ENCODE data around the gene HORMAD2. TPM values are rescaled to one million over a fixed set of nuclear protein-coding genes. Genes with fewer than 3 reads are reported as not detected.
"Not testable (repeated sequence)": the region's sequence is repeated elsewhere in the genome, so short reads cannot be mapped to it uniquely, and the experiment has no call there.

Gene HORMAD2
- total RNA-seq, 1 donor from 2014 or later, result not detected

DNA sequence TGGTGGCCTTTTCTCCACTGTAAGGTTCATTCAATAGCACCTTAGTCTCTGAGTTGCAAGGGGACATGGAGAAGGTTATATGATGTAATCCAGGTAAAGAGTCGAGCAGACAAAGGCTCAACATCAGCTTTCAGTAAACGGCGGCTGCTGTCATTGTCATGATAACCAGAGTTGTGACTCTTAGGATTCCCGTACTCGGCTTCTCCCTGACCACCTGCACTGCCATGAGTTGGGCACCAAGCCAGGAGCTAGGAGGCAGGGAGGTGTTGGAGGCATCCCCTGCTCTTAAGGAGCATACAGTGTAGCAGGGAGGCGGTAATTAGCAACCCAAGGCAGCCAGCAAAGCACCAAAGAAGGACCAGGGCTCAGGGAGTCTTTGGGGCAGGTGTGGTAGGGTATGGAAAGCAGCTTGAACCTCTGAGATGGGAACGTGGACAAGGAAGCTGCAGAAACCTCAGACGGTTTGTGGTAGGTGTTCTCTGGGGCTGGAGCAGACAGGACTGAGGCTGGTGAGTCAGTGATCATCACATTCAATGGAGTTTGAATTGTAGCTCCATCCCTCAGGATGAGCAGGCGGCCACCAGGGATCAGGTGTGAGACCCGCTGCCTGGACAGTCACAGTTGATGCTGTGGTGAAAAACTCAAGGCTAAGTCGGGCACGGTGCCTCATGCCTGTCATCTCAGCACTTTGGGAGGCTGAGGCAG is 134.6 kb downstream of the HORMAD2 start:
- Mint-ChIP-seq H3K27me3 (ENCODE audit: low read depth) (no peaks in the 10 kb centered on the region), H3K27ac (peak overlapping the region; percentile 51), H3K4me1 (peaks cover 45% of the 10 kb centered on the region), H3K36me3 (no peaks in the 10 kb centered on the region), H3K4me3 (no peak overlapping the region), H3K9me3 (no peaks in the 10 kb centered on the region)
- DNase-seq (ENCODE audit: low spot score in 2 of 2, unreplicated experiment in 2 of 2), result no peak
- TF ChIP-seq, protein P1, sequence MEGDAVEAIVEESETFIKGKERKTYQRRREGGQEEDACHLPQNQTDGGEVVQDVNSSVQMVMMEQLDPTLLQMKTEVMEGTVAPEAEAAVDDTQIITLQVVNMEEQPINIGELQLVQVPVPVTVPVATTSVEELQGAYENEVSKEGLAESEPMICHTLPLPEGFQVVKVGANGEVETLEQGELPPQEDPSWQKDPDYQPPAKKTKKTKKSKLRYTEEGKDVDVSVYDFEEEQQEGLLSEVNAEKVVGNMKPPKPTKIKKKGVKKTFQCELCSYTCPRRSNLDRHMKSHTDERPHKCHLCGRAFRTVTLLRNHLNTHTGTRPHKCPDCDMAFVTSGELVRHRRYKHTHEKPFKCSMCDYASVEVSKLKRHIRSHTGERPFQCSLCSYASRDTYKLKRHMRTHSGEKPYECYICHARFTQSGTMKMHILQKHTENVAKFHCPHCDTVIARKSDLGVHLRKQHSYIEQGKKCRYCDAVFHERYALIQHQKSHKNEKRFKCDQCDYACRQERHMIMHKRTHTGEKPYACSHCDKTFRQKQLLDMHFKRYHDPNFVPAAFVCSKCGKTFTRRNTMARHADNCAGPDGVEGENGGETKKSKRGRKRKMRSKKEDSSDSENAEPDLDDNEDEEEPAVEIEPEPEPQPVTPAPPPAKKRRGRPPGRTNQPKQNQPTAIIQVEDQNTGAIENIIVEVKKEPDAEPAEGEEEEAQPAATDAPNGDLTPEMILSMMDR (IDR thresholded peaks at IDR 0.05; ENCODE audit: unreplicated experiment), result no peak

DNA sequence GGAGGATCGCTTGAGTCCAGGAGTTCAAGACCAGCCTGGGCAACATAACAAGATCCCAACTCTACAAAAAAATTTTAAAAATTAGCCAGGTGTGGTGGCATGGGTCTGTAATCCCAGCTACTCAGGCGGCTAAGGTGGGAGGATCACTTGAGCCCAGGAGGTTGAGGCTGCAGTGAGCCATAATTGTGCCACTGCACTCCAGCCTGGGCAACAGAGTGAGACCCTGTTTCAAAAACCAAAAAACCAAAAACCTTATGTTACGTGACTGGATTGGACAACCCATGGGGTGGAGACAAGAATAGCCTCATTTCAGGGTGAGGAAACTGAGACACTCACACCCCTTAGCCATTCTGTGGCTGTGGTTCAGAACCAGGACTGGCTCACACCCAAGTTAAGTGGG is 136.0 kb downstream of the HORMAD2 start:
- not testable (repeated sequence) for H3K27ac Mint-ChIP-seq; DNase-seq (ENCODE audit: low spot score in 2 of 2, unreplicated experiment in 2 of 2); H3K4me3 Mint-ChIP-seq; H3K27me3 Mint-ChIP-seq (ENCODE audit: low read depth); H3K9me3 Mint-ChIP-seq; H3K36me3 Mint-ChIP-seq
- peaks cover 31% of the 10 kb centered on the region for H3K4me1 Mint-ChIP-seq

DNA sequence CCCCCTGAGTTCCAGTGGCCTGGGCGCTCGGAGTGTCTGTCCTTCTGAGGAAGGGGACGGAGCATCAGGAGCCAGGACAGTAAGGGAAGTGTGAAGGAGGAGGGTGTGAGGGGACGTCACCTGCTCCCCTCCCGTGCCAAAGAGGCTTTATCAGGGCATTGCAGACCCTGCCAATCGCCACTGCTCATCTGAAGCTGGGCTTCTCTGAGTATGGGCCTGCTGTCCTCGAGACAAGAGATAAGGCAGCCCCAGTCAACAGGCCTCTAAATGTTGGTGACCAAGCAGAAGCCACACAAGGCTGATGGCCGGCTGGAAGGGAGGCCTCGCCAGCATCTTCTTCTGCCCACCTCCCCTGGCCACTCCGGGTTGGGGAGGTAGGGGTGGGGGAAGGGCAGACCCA is 136.4 kb downstream of the HORMAD2 start:
- H3K9me3 Mint-ChIP-seq, result no peaks in the 10 kb centered on the region
- no peak overlapping the region for H3K4me3 Mint-ChIP-seq
- DNase-seq (ENCODE audit: low spot score in 2 of 2, unreplicated experiment in 2 of 2), result no peak
- H3K27ac Mint-ChIP-seq, result no peak overlapping the region
- TF ChIP-seq, protein P1 (IDR thresholded peaks at IDR 0.05; ENCODE audit: unreplicated experiment), result no peak
- H3K4me1 Mint-ChIP-seq, result peaks cover 29% of the 10 kb centered on the region
- H3K36me3 Mint-ChIP-seq, result no peaks in the 10 kb centered on the region
- no peaks in the 10 kb centered on the region for H3K27me3 Mint-ChIP-seq (ENCODE audit: low read depth)

DNA sequence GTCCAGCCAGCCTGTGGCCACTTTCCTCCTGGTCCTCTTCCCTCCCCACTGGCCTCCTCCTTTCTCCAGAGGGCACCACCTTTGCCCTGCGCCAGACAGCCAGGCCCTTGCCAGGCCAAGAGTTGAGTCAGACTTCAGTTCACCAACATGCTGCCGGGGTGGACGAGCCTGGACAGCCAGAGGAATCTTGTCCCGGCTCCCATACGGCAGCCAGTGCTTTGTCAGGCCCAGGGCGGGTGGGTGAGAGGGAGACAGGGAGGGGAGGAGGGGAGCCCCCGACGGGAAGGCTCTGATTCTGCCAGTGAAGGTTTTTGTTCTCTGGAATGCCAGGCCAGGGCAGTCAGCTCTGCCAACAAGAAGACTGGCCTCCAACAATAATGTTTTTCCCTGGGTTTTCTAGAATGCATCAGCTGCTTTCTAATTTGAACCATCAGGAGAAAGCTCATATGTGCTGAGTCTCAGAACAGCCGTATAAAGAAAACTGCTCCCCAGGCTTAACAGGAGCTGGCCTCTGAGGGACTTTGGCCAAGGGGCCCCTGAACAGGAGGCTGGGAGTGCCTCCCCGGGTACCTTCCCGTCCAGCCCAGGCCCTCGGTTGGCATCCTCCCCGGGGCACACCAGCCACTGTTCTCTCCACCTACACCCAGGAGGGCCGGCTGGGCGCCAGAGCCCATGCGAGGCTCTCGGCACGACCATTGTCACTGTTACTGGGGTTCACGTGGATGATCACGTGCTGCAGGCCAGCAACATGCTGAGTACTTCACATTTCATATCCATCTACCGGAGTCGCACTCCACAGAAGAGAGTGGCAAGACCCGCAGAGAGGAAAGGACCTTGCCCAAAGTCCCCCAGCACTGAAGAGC is 137.7 kb downstream of the HORMAD2 start:
- no peaks in the 10 kb centered on the region for H3K27me3 Mint-ChIP-seq (ENCODE audit: low read depth)
- no peak overlapping the region for H3K4me3 Mint-ChIP-seq

DNA sequence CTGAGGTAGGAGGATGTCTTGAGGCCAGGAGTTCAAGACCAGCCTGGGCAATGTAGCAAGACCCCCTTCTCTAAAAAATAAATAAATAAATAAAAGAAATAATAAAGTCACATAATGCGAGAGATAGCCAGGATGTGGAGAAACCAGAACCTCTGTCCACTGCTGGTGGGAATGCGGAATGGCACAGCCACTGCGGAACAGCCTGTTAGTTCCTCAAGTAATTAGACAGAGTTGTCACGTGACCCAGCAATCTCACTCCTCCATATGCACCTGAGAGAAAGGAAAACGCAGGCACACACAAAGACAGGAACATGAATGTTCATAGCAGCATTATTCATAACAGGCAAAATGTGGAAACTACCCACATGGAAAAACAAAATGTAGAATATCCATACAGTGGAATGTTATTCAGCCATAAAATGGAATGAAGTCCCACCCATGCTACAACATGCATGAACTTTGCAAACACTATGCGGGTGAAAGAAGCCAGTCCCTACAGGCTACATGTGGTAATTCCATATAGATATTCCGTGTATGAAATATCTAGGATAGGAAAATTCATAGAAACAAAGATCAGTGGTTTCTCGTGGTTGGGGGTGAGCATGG is 138.9 kb downstream of the HORMAD2 start:
- no peak overlapping the region for H3K4me3 Mint-ChIP-seq
- DNase-seq (ENCODE audit: low spot score in 2 of 2, unreplicated experiment in 2 of 2), result no peak
- peak overlapping the region; percentile 79 for H3K27ac Mint-ChIP-seq
- TF ChIP-seq, protein P1 (IDR thresholded peaks at IDR 0.05; ENCODE audit: unreplicated experiment), result peak; percentile 39
- H3K9me3 Mint-ChIP-seq, result no peaks in the 10 kb centered on the region
- H3K36me3 Mint-ChIP-seq, result no peaks in the 10 kb centered on the region
- peaks cover 23% of the 10 kb centered on the region for H3K4me1 Mint-ChIP-seq
- no peaks in the 10 kb centered on the region for H3K27me3 Mint-ChIP-seq (ENCODE audit: low read depth)

More for the DNA sequence above, 137.7 kb downstream of the HORMAD2 start:
- TF ChIP-seq, protein P1 (IDR thresholded peaks at IDR 0.05; ENCODE audit: unreplicated experiment), result no peak
- DNase-seq (ENCODE audit: low spot score in 2 of 2, unreplicated experiment in 2 of 2), result no peak
- Mint-ChIP-seq H3K27ac (peak overlapping the region; percentile 81), H3K9me3 (no peaks in the 10 kb centered on the region), H3K4me1 (peaks cover 22% of the 10 kb centered on the region), H3K36me3 (no peaks in the 10 kb centered on the region)
